AG09319 (cell line): ENCODE results near the gene FTCDNL1.

Experiments used
- DNase-seq: peaks from one replicate; pipeline ENCODE4 v3.0.0-alpha.2; 2010; ENCODE audit warnings: low read depth; ENCODE audit errors: extremely low read depth
- TF ChIP-seq, protein P1 (sequence below): IDR thresholded peaks from 2 replicates; pipeline ENCODE4 v1.5.1; 2011; ENCODE audit warnings: low read depth, mild to moderate bottlenecking, inconsistent platforms, low read length, moderate library complexity

FTCDNL1 gene

GRCh38 chr2:199870581-199870980, 19.6 kb upstream of the FTCDNL1 start:
- DNase-seq, result no peak
- TF ChIP-seq, protein P1, sequence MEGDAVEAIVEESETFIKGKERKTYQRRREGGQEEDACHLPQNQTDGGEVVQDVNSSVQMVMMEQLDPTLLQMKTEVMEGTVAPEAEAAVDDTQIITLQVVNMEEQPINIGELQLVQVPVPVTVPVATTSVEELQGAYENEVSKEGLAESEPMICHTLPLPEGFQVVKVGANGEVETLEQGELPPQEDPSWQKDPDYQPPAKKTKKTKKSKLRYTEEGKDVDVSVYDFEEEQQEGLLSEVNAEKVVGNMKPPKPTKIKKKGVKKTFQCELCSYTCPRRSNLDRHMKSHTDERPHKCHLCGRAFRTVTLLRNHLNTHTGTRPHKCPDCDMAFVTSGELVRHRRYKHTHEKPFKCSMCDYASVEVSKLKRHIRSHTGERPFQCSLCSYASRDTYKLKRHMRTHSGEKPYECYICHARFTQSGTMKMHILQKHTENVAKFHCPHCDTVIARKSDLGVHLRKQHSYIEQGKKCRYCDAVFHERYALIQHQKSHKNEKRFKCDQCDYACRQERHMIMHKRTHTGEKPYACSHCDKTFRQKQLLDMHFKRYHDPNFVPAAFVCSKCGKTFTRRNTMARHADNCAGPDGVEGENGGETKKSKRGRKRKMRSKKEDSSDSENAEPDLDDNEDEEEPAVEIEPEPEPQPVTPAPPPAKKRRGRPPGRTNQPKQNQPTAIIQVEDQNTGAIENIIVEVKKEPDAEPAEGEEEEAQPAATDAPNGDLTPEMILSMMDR, result no peak

DNA sequence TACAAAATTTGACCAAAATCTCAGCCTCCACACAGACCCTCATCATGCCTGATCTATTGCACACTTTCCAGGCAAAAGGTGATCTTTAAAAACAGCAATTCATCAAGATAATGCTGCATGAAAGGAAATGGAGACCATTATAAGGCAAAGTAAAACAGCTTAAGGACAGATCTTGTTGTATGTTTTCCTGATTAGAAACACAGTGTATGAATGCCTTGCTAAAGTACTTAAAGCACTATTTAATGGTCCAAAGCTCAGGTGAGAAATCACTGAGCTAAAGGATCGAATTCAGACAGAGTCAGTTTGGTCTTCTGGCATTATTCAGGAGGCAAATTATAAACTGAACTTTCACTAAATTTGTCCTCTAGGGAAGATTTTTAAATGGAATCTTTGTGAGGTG, 18.7 kb upstream of the FTCDNL1 start:
- TF ChIP-seq, protein P1, result no peak
- DNase-seq, result no peak

DNA sequence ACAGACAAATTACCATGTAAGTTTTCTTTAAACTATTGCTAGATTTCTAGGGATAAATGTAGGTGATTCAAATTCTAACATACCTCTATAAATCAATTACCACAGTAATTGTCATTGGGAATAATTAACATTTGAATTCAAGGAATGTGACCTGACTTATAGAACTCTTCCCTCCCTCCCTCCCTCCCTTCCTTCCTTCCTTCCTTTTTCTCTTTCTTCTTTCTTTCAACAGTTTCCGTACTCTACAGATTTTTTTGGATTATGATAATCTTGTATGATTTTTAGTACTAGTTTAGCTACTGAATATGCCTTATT, 18.2 kb upstream of the FTCDNL1 start:
- TF ChIP-seq, protein P1, result no peak
- DNase-seq, result no peak

DNA sequence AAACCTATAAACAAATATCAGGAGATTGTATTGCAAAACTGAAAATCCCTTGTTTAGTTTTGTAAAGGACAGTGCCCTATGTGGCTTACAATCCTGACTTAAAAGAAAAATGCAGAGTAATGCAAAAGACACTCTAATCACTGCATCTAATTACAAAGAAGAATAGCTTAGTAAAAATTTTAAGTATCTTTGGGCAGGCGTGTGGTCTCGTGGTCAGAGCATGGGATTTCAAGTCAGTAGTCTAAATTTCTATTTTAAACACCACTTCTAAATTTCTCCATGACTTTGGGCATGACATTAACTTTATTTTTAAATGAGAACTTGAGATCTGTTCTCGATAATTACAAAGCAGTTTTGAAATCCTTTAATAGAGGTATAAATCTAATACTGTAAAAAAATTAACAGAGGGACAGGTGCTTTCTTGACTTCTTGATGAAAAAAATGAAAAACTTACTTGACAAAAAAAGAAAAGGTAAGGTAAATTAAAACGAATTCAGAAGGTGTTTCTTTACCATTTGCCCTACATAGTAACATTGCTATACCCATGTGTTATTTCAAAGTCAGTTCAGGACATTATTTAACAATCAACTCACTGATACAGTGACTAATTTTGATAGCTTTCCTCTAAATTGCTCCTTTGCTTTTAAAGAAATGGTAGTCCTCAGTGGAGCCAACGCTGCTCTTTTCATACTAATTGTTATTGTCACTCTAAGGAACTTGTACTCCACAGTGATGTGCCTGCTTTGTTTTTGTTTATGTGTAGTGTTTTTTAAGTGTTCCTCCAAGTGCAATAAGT, 17.6 kb upstream of the FTCDNL1 start:
- no peak for DNase-seq
- TF ChIP-seq, protein P1, result no peak

GRCh38 chr2:199865905-199866304, 14.9 kb upstream of the FTCDNL1 start:
- TF ChIP-seq, protein P1, result no peak
- DNase-seq, result no peak

- TF ChIP-seq, protein P1, result no peak
- no peak for DNase-seq
Measured at GRCh38 chr2:199862788-199863187, 11.8 kb upstream of the FTCDNL1 start.

GRCh38 chr2:199861132-199861774, 10.3 kb upstream of the FTCDNL1 start:
- DNase-seq, result no peak
- TF ChIP-seq, protein P1, result peak; percentile 64
